HG02852 (cell line): Measurements from ENCODE around the gene UFSP1.

Experiments
- ATAC-seq: cut with Tn5 transposase; IDR thresholded peaks from one replicate; pipeline ENCODE4 v1.9.1; 2021; ENCODE audit warnings: mild to moderate bottlenecking, moderate library complexity; ENCODE audit not compliant: unreplicated experiment

UFSP1 gene

DNA sequence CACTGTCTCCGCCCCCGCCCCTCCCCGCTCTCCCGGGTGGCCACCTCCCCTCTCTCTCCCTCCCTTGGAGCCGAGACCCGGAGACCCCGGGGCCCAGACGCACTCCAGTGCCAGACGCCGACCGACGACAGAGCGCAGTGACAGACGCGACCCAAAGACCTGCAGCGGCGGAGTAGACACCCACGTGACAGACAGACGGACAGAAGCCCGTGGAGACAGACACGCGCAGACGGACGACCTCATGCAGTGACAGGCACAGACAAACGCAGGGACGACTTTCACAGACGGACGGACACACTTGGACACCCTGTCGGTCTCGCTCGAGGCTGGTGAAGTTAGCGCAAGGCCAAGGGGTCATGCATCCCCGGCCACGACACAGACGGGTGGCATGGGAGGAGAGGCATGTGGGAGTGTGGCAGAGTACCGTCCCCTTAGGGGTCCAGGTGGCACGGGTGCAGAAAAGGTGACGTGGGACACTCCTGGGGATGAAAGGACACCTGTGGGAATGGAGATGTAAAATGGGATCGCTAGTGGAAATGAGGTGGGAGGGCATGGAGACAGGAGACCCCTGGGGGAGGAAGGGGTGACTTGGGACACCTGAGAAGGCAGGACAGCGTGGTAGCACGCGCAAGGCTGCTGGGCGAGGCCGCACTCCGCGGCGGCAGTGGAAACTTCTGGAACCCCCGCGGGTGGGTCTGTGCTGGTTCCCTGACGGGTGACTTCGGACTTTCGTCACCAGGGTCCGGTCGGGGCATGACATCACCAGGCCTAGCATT is 6.6 kb upstream of the UFSP1 start:
- ATAC-seq, result no peak

DNA sequence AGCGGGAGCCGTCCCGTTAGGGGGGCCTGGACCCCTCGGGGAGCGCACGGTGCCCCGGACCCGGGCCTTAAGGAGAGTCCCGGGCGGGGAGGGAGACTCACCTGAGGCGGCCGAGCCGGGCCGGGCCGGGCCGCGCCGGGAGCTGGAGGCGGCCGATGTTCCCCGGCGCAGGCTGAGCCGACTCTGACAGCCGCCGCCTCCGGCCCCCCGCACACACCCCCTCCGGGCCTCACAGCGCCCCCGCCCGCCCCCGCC is 6.1 kb upstream of the UFSP1 start, which contains the start of gene ACHE:
TSS of gene ACHE (minus strand) at position 188 of the 255 bp plus-strand sequence. CDS start 1,656 bp downstream, outside the sequence.
- no peak for ATAC-seq

DNA sequence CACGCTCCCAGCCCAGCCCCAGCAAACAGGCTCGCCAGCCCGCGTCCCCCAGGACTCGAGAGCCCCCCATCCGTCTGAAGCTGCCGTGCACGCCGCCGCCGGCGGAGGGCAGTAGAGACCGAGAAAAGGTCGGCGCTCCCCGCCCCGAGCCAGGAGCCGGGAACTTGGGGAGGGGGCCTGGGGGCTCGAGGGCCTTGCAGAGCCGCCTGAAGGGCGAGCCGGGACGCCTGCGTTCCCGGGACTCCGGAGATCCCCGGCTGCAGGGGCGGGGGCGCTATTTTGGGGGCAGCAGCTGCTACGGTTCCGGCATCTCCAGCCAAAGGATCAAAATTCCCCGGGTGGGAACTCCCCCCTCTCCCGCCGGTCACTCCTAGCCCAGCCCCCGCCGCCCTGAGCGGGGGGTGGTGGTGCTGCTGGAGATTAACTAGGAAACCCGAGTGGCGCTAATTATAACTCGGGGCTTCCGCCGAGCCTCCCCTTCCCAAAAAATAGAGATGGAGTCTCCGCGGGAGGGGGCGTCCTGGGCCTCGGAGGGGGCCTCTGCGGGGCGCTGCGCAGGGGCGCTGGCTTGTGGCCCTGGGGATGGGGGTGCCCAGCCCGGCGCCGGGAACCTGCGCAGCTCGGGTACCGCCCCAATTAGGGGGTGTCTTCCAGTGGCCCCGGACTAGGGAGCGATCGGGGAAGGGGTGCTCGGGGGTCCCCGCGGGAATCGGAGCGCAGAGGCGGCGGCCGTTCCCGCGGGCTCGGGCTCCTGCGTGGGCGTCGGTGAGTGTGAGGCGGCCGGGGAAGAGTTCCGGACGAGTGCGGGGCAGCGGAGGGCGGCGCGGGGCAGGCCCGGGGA is 5.6 kb upstream of the UFSP1 start:
- no peak for ATAC-seq

DNA sequence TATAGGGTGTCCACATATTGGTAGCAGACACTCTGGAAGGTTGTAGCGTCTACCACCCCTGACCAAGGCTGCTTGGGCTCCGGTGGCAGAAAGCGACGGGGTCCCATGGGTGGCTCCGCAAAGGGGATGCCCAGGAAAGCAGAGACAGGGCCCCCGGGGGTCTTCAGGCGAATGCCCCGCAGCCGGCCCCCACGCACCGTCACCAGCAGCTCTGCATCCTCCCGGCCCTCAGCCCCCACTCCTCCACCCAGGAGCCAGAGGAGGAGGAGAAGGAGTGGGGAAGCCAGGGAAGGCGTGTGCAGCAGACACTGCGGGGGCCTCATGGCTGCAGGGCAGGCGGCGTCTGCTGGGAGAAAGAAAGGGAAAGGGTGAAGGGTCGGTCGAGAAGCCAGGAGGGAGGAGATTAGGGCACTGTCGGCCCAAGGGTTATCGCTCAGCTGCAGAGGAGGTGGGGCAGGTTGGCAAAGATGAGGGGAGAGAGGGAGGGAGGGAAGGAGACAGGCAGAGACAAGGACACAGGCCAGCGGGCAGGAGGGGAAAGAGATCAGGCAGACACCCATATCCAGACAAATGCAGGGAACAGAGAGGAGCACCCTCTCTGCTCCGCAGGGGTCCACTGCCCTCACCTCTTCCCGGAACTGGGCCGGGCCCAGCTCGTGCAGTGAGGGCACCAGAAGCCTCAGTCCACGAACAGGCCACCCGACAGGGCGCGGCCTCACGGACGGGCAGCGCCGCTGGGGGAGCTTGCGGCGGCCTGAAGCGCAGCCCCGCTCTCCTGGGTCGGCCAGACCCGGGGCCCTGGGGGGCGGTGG is 4.6 kb upstream of the UFSP1 start:
- ATAC-seq, result no peak

DNA sequence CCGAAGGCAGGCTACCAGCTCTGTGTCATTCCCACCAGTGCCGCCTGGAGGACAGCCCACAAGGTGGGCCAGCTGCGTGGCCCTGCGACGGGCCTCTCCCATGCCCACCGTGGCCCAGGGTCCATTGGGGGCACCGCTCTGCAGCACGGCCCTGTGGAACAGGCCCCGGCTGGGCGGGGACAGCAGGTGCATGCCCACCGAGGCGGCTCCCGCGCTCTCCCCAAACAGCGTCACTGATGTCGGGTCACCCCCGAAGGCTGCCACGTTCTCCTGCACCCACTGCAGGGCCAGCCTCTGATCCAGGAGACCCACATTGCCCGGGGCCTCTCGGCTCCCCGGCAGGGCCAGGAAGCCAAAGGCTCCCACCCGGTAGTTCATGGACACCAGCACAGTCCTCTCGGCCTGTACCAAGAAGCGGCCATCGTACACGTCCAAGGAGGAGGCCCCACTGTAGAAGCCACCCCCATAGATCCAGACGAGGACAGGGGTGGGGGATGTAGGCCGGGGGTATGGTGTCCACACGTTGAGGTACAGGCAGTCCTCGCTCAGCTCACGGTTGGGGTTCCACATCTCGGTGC is 3.9 kb upstream of the UFSP1 start:
- no peak for ATAC-seq

DNA sequence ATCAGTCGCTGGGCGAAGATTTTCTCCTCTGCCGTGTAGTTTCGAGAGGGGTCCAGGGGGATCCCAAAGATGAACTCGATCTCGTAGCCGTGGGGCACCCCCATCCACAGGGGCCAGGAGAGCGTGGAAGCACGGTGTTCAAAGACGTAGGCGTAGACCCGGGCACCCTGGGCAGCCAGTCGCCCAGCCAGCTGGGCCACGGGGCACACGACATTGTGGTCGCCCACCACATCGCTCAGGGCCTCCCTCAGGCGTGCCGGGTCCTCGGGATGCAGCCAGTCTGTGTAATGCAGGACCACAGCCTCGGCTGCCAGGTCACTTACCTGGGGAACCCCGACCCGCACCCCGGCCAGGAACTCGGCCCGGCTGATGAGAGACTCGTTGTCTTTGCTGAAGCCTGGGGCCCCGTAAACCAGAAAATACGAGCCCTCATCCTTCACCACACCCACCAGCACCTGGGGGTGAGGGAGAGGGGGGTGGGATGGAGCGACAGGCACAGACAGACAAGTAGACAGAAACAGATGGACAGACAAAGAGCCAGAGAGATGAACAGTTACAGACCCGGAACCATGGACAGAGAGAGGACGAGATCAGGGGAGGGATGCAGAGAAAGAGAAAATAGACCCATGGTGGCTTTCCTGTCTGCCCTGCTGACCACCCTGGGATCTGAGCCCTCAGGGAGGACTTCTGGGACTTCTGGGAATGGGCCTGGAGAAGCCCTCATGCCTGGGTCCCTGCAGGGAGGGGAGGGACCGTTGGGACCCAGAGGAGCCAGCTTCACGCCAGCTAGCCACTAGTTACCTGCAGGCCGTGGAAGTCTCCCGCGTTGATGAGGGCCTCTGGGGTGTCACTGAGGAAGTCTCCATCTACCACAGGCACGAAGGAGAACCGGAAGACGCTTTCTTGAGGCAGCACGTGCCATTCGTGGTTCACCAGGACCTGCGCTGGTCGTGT is 3.1 kb upstream of the UFSP1 start:
- ATAC-seq, result no peak

DNA sequence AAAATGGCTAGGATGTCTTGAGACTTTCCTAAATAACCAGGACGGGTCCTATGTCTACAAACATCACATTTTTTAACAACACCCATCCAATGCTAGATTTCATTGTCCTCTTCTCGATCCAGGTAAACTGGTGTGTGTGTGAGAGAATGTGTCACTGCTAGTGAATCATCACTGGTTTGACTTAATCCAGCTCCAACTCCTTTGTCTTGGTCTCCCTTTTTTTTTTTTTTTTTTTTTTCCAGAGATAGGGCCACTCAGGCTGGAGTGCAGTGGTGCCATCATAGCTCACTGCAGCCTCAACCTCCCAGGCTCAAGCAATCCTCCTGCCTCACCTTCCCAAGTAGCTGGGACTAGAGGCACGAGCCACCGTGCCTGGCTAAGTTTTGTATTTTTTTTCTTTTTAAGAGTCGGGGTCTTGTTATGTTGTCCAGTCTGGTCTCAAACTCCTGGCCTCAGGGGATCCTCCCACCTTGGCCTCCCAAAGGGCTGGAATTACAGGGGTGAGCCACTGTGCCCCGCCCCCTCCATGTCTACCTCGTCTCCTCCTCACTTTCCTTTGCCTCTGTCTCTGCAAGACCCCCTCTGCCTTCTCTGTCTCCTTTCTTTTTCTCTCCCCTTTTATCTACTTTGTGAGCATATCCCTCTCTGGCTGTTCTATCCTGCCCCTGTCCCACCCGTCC is 2.2 kb upstream of the UFSP1 start:
- ATAC-seq, result no peak

DNA sequence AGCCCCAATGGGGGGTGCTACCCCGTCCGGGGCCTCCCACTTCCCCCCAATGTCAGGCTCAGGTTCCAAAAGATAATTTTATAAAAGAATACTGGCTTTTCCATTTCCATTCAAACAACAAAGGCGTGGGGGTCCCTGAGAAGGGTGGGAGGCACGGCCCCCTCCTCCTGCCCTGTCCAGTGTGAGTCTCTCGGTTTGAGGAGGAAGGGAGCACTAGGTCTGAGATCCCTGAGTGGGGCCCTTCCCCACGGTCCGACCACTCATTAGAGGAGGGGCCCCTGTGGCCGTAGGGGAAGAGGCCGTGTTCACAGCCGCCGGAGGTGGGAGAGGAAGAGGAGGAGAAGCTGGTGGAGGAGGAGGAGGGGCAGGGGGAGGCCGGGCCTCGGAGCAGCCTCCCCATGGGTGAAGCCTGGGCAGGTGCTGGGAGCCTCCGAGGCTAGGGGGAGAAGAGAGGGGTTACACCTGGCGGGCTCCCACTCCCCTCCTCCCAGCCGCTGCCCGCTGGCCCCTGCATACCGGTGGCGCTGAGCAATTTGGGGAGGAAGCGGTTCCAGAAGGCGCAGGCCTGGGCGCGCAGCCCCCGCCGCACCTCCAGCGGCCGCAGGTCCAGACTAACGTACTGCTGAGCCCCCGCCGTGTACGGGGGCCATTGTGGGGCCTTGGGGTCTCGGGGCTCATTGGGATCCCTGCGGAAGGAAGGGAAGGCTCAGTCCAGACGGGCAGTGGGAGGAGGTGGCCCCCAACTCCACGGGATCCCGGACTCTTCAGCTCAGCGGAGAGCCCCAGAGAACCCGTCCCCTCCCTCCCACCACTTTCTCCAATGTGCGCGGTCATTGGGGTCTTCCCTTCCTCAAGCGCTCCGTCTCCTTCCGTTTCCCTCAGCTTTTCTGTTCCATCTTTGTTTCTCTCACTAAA is 1.4 kb upstream of the UFSP1 start:
- no peak for ATAC-seq

DNA sequence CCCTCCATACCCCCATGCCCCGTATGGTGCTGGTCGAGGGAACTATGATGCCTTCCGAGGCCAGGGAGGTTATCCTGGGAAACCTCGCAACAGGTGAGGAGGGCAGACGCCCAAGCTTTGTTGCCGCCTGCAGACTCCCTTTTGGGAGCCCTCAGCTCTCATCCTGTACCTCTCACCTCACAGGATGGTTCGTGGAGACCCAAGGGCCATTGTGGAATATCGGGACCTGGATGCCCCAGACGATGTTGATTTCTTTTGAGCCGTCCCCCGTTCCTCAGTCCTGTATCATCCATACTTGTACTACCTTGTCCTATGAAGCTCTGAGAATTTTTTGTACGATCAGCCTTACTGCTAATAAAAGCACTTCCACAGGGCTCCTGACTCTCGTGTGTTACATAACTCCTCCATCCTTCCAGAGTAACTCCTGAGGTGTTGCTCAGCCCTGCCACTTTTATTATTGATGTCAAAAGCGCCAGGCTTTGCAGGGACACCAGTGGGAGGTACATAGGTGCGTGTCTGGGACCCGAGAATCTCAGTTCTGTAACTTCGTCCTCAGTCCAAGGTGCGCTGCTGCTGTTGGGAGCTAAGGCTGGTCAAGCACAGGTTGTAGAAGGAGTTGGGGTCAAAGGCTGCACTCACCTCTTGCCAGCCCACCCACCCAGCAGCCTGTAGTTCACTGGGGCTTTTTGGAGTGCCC is 1.1 kb downstream of the UFSP1 start:
- no peak for ATAC-seq

DNA sequence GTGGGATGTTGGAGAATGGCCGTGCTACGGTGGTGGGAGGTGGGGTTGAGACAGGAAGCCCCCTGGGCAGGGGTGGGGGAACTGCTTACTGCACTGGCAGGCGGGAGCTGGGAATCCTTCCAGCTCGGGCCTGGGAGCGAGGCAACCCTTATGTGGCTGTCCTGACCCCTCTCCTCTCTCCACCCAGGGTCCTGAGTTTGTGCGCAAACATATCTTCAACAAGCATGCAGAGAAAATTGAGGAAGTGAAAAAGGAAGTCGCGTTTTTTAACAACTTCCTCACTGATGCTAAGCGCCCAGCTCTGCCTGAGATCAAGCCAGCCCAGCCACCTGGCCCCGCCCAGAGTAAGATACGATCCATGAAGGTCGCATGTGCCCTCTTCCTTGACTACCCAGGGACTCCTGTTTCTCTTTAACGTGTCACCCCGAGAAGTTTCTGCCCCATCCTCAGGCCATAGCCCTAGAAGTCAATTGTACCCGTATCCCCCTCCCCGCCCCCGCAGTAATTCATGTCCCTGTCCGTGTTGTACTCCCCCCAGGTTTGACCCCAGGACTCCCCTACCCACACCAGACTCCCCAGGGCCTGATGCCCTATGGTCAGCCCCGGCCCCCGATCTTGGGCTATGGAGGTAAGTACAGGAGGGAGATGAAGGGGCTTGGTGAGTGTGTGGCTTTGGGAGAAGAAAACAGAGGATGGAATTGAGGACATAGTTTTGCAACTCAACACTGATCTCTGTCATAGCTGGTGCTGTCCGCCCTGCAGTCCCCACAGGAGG is 1.8 kb downstream of the UFSP1 start:
- no peak for ATAC-seq

DNA sequence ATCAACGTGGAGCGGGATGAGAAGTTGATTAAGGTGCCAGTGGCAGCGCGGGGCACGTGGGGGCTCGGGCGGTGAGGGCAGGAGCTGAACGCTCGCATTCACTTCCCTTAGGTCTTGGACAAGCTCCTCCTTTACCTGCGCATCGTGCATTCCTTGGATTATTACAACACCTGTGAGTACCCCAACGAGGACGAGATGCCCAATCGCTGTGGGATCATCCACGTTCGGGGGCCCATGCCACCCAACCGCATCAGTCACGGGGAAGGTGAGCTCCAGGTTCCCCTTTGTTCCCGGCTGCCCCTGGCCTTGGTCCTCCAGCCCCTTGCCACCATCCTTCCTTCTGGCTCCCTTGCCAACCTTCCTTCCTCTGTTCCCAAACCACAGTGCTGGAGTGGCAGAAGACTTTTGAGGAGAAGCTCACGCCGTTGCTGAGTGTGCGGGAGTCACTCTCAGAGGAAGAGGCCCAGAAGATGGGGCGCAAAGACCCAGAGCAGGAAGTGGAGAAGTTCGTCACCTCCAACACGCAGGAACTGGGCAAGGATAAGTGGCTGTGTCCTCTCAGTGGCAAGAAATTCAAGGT is 2.5 kb downstream of the UFSP1 start:
- no peak for ATAC-seq

DNA sequence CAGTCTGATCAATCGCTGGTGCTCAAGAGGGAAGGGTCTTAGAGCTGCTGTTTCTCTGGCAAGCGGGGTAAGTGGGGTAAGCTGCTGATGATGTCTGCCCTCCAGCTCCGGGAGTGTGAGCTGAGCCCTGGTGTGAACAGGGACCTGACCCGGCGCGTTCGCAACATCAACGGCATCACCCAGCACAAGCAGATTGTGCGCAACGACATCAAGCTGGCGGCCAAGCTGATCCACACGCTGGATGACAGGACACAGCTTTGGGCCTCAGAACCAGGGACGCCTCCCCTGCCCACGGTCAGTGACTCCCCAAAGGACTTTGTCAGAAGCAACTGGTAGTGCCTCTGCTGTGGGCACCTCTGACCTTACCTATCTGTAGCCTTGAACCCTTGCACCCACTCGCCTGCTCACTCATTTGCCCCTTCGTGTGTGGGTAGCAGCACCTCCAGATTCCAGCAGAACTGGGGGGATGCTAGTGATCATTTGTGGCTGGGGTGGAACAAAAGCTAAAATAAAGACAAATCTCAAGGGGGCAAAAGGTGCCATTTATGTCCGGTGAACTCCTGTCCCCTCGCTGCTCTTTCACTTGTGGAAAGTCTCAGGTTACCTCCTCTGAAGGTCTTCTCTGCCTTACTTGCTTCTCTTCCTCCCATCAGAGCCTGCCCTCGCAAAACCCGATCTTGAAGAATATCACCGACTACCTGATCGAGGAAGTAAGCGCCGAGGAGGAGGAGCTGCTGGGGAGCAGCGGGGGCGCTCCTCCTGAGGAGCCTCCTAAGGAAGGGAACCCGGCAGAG is 3.2 kb downstream of the UFSP1 start:
- no peak for ATAC-seq

DNA sequence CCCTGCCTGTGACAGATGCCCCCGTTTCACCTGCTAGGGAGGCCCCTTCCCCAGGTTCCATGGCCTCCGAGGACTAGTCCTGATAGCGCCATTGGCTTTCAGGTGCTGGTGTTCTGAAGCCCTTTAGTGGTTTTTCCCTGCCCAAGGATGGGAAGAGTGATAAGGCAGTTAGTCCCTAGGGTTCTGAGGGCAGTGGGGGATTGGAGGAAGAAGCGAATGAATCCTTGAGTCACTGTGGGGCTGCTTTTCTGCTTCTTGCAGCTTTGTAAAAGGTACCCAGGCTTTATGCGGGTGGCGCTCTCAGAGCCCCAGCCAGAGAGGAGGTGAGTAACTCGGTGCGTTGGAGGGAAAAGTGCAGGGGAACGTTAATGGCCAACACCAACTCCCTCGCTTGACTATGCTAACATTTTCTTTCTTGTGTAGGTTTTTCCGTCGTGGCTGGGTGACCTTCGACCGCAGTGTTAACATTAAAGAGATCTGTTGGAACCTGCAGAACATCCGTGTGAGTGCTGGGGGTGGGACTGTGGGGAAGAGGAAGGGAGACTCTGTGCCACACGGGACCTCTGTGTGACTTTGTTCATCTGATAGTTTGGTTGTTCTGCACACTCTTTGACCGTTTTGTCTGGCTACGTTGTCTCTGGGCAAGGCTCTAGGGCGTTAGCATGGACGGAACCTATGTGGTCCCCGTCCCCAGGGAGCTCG is 3.9 kb downstream of the UFSP1 start:
- no peak for ATAC-seq

DNA sequence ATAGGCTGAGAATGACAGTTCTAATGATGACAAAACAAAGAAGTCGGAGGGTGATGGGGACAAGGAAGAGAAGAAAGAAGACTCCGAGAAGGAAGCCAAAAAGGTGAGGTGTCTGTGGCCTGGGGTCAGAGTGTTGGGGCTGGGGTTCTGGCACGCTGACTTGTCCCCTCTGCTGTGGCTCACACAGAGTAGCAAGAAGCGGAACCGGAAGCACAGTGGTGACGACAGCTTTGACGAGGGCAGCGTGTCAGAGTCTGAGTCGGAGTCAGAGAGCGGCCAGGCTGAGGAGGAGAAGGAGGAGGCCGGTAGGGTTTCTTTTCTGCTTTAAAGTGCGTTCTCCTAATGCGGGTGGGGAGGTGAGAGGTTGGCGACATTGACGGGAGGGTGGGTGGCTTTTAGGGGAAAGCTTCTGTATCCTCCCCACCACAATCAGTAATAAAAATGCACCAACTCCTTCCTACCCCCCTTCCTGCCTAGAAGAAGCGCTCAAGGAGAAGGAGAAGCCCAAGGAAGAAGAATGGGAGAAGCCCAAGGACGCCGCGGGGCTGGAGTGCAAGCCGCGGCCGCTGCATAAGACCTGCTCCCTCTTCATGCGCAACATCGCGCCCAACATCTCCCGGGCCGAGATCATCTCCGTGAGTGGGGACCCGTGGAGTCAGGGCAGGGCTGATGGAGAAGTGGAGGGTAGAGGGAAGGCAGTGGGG is 4.6 kb downstream of the UFSP1 start:
- no peak for ATAC-seq
